OCI-M1 (cell line): ENCODE results near the gene CEBPG.
A peak's percentile ranks its signal among the peaks of the same experiment; 100 is the strongest.

ENCODE experiments used
- DNase-seq: peaks from one replicate; lab custom pipeline; 2025; lab: John Stamatoyannopoulos, UW

CEBPG gene

DNA sequence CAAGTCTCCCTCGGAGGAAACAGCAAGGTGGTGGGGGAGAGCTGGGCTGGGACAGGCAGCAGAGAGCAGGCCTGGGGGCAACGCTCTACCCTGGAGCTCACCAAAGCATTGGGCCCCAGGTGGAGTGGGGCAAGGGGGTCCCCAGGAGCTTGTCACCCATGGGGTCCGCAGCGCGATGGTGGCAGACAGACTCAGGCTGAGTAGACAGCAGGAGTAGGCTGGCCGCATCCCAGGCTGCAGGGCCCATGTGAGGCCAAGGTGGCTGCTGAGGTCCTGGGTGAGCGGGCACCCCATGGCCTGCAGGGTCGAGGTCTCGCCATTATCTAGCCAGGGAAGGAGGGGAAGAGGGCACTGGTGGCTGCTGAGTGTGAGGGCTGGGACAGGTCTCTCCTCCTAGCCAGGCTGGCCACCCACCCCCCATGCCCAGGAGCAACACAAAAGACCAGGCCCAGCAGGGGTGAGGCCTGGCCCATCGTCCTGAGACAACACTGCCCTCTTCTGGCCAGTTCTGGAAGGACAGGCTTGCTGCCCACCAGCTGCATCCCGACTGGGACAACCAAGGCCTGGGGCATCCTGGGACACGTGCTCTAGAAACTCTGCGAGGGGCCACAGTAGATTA is 33.1 kb downstream of the CEBPG start:
- DNase-seq: peak; percentile 82

GRCh38 chr19:33407140-33407551 is 33.6 kb downstream of the CEBPG start:
- DNase-seq: no peak

- no peak for DNase-seq
These were observed 34.2 kb downstream of the CEBPG start for GRCh38 chr19:33407716-33408115.

DNA sequence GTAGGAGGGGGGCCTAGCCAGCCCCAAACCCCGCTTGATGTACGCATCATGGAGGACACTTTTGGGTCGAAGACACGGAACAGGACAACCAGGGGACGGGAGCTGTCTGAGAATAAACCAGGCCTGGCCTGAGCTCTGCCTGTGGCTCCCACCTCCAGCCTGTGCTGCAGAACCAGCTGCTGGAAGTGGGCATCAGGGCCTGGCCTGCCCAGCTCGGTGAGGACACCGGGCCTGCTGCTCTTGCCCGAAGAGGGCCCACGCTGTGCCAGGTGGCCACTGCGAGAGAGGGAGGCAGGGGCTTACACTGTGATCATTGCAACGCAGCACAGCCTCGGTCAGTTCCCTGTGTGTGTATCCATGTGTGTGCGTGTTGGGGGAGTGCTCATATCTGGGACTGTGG is 34.6 kb downstream of the CEBPG start:
- DNase-seq: no peak

DNA sequence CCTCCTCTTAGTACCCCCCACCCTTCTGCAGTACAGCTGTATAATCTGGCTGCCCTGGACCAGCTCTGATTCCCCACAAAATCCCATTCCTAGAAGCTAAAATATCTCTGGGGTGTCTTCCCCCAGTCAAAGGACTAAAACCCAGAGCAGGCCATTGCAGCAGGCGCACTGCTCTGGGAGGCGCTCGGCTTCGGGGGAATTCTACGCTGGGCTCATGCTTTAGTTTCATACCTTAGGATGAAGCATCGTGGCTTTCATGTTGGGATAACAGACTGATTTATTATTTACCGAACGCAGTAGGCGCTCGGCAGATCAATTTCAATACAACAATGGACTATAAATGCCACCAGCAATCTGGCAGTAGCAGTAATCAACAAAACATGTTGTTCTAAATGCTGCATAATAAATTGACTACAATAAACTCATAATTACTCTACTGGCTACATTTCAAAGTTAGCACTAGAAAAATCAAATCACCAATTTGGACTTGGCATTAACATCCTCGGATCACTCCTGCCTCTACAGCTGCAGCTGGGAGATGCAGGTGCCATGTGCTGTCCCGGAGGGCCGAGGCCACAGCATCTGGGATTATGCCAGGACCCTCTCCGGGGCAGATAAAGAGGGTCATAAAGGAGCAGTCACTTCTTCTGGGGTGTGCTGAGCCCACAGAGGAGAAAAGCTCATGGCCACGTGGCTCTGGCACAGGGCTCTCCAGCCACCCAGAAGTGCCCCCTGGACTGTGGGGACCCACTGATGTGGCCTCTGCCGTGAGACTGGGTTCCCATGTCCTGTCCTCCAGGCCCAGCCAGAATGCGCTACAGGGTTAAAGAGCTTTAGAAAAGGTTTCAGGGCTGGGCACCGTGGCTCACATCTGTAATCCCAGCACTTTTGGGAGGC is 35.3 kb downstream of the CEBPG start:
- DNase-seq: no peak

GRCh38 chr19:33409906-33410685 is 36.6 kb downstream of the CEBPG start:
- no peak for DNase-seq

- DNase-seq: no peak
These were observed 37.4 kb downstream of the CEBPG start for GRCh38 chr19:33410915-33411401.

- no peak for DNase-seq
These were observed 38.2 kb downstream of the CEBPG start for GRCh38 chr19:33411621-33412180.

- DNase-seq: no peak
These were observed 39.3 kb downstream of the CEBPG start for GRCh38 chr19:33412601-33413425.

DNA sequence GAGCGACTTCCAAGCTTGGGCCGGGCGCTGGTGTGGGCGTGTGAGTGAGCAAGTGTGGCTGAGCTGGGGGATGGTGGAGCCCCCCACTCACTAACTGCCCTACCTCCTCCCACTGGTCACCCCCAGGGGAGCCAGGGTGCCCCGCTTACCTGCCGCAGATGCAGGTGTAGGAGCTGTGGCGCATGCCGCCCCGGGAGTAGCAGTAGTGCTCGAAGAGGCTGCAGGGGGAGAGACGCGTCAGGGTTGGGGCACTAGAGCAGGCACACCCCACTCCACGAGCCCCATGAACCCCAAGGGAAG is 39.9 kb downstream of the CEBPG start:
- no peak for DNase-seq

DNA sequence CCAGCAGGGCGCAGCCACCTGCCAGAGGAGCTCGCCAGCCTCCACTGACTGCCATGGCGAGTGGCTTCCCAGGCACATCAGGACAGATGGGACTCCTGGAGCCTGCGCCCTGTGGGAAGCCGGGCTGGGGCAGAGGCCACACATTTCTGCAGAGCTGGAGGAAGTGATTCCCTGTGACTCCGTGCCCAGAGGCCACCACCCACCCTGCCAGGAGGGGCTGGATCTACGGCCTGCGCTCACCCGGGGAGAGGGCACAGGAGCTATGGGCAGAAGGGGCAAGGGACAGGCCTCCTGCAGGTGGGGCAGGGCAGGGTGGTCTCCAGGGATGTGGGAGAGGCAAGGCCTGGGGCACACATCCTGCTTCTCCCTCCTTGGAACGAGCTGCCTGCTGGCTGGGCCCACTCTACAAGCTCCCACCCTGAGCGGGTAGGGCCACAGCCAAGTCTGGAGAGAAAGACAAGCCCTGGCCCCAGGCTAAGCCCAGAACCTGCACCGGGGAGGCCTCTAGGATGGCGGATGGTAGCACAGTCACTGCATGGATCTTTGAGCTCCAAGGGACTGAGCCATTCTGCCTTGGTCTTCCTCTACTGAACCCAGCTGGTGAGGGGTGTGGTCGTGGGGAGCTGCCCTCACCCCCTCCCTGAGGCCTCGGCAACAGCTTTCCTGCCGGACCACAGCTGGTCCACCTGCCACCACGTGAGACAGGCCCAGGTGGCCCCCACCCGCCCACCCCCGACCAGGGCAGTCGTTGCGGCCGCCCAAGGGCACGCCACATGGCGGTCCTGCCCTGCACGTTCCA is 40.6 kb downstream of the CEBPG start:
- DNase-seq: no peak

GRCh38 chr19:33414667-33415605 is 41.4 kb downstream of the CEBPG start:
- DNase-seq: no peak

DNA sequence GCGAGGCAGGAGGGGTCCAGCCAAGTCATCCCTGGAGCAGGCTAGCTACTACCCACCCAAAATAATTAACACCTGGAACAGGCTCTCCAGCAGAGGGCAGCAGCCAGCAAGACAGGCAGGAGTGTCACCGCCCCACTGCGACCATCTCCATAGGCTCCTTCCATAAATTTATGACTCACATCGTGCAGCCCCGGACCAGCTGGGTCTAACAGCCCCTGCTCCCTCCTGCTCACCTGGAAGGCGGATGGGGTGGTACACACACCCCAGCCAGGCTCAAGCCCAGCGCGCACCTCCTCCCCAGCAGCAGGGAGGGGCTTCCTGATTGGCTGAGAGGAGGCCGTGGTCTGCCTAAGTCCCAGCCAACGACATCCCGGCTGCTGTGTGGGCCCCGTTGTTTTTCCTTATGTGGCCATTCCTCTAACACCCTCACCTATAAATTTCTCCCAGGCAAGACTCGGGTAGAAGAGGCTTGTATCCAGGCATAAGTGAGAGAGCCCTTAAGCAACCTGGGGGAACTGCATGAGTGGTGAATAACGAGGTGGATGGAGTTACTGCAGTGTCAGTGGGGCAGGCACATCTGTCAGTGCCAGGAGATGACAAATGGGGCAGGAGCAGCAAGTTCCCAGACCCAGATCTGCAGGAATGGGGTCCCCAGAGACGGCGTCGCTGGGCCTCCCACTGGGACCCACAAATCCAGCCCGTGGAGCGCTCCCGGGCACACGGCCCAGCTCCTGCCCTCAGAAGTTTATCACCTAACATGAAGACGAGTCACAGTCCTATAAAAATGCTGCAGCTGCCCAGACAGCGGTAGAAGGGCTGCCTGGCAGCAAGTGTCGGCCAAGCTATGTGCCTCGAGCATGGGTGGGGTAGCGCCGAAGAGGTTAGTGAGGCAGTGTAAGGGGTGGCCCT is 43.1 kb downstream of the CEBPG start:
- peak; percentile 75 for DNase-seq

DNA sequence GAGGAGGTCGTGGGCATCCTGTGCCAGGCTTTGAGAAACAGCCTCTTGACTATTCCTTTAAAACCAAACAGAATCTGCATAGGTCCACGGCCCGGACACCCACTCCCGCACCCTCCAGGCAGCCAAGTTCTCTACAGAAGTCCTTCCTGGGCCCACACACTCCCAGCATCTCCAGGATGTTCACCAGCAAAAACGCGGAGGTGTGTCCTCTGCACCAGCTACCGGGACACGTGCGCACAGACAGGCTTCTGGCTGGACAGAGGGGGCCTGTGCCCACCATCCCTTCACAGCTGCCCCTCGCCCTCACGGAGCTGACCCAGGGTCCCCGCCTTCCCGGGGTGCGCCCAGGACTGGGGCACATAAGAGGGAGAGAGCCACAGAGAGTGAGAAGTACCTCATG is 44.2 kb downstream of the CEBPG start:
- no peak for DNase-seq

- DNase-seq: no peak
These were observed 45.0 kb downstream of the CEBPG start for GRCh38 chr19:33418461-33418860.

DNA sequence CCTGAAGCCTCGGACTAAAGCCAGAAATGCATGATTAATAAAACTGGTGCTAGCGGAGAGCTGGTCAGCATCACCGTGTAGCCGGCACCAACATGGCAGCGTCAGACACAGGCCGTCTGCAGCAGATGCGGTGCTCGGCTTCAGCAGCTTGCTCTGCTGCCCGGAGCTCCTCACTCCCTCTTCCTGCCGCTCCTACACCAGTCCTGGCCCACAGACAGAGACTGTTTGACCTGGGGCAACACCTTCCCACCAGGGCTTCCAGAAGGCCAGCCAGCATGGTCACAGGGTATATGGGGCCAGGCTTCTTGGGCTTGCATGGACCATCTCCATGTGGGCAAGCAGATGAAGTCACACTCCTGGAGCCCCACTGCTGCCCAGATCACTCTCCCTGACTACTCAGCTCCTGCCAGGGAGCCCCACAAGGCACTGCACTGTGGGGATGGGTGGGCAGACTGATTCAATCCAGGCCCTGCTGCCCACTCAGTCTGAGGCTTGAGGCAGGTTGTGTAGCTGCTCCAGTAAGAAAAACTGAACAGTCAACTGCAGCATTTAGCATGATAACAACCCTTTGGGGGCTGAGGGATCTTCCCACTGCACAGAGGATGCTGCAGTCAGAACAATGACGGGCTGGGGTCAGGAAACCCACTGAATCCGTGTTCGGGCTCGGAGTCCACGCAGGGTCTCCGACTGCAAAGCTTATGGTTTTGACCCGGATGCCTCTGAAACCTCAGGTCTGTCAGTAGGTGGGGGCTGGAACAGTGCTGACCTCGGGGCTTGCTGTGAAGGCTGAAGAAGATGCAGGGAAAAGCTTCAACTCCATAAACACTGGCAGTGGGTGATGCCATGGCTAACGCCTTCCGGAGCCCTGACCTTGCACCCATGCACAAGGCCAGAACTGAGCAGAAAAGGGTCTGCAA is 45.6 kb downstream of the CEBPG start:
- no peak for DNase-seq

GRCh38 chr19:33419788-33420130 is 46.2 kb downstream of the CEBPG start:
- DNase-seq: no peak

DNA sequence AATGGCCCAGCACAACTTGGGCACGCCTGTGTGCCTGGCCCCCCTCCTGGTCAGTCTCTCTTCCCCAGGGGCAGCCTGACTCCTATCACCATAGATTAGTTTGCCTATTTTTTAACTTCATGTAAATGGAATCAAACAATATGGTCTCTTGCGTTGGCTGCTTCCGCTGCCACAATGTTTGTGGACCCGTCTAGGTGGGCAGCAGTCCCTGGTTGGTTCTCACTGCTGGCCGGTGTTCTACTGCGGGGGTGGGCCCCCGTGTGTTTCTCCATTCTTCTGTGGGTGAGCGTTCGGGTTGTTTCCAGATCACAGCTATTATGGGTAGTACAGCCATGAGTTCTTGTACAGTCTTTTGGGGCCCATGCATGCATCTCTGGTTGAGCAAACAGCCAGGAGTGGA is 47.3 kb downstream of the CEBPG start:
- DNase-seq: no peak
